HG02852 (cell line): ENCODE data around the gene SERPINA4.
"Not testable (repeated sequence)": the region's sequence is repeated elsewhere in the genome, so short reads cannot be mapped to it uniquely, and the experiment has no call there.

Experiments
- ATAC-seq: cut with Tn5 transposase; IDR thresholded peaks from one replicate; pipeline ENCODE4 v1.9.1; 2021; ENCODE audit warnings: mild to moderate bottlenecking, moderate library complexity; ENCODE audit not compliant: unreplicated experiment

The SERPINA4 gene

DNA sequence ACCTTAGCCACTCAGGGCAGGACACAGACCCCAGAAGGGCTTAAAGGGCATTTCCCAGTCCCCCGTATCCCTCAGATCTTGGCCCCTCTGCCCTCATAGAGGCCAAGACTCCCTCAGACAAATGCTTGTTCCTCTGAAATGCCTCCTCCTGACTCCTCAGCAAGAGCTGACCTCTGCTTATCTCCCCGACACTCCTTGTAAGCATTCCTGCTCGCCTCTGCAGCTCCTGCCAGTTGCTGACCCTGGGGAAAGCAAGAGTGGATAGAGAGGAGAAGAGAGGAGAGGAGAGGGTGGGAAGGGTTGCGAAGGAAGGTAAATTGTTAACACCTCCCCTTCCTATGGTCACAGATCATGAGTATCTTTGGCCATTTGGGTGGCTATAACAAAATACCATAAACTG, 27.1 kb downstream of the SERPINA4 start:
- ATAC-seq: no peak

DNA sequence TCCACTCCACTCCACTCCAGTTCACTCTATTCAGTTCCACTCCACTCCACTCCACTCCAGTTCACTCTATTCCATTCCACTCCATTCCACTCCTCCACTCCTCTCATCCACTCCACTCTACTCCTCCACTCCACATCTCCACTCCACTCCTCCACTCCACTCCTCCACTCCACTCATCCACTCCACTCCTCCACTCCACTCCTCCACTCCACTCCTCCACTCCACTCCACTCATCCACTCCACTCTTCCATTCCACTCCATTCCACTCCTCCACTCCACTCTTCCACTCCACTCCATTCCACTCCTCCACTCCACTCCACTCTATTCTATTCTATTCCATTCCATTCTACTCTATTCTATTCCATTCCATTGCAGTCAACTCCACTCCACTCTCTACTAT, 29.8 kb downstream of the SERPINA4 start:
- ATAC-seq: no peak

DNA sequence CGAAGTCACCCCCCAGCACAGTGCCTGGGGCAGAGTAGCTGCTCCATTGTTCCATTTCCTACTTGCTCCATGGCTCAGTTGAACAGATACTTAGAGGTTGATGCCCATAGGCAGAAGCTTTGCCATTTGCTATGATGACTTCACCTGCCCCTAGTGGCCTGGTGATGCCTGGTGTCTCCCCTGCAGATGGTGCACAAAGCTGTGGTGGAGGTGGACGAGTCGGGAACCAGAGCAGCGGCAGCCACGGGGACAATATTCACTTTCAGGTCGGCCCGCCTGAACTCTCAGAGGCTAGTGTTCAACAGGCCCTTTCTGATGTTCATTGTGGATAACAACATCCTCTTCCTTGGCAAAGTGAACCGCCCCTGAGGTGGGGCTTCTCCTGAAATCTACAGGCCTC, 30.6 kb downstream of the SERPINA4 start:
- ATAC-seq: no peak

DNA sequence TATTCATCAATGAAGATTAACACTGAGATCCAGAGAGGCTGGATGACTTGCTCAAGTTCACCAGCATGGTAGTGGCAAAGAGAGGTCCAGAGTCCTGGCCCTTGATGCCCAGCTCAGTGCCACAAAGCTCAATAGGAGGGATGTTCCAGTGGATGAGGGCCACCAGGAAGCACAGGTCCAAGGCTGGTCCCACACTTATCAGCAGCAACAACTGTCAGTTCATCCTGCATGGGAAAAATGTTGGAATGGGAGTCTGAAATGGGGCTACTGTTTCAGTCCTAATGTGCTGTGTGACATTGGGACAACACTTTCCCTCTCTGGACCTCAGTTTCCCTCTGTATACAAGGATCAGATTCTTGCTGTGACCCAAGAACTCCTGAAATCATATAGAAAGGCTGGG, 31.2 kb downstream of the SERPINA4 start:
- ATAC-seq: no peak

DNA sequence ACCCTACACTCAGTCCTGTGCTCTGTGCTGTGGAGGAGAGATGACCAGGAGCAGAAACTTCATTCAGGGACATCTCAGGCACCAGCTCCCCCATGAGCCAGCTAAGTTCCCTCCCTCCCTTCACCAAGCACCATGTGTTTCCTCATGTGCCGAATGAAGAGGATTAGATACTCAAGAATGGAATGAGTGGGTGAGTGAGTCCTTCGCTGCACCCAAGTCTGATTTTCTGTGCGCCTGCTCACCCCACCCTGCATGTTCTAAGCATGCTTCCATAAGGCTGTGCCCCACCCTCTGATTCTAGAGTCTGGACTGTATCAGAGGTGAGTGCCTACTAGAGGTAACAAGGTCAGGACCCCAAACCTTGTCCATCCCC, 32.1 kb downstream of the SERPINA4 start:
- no peak for ATAC-seq

DNA sequence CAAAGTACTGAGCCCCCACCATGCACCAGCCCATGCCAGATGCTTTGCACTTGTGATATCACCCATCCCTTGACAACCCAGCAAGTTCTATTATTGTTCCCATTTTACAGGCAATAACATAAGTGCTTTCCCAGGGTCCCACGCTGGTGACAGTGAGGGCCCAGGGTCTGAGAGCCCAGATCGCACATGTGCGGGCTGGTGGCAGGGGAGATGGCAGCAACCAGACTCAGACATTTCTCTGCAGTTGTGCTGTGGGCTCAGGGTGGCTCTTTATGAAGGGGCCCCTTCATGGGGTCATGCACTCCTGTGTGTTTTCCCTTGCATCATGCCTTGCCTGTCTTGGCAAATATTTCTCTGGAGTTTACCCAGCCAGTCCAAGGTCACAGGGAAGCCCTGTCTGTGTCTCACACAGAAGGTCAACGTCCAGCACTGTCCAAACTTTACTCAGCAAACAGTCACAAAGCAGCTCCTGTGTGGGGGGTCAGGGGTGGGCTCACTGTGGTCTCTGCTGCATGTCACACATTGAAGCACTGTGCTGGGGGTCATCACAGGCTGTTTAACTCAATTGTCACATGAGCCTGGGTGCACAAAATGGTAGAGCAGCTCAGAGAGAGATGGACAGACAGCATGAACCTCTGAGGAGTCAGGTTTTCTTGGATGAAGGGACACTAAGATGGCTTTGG, 32.6 kb downstream of the SERPINA4 start:
- ATAC-seq: no peak

DNA sequence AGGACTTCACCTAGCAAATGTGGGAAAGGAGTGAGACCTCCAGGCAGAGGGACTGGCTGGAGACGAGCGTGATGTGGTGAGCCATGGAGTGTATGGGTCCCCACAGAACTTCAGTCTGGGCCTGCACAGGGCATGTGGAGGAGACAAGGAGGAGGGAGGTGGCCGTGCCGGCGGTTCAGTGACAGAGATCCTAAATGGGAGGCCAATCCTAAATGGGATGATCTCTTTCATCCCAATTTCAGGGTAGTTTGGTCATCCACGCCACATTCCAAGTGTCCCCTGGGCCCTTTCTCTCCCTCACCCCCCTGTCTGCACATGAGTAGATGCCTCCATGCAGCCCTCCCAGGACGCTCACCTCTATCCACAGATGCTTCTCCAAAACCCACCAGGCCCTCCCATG, 33.2 kb downstream of the SERPINA4 start:
- no peak for ATAC-seq

DNA sequence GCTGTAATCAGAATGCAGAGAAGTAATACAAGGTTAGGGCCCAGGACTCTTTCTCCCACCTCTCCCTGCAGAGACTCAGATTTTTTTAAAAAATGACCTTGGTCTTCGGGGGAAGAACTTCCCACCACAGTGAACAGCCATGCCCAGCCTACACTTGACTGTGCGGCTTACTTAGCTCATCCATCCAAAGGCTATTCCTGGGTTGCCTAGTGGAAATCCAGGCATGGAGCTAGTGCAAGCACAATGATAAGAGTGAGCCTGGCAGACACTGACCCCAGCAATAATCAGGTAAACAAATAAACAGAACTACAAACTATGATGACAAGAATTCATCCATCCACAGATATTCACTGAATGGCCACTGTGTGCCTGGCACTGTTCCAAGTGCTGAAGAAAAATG, 34.7 kb downstream of the SERPINA4 start:
- ATAC-seq: no peak

DNA sequence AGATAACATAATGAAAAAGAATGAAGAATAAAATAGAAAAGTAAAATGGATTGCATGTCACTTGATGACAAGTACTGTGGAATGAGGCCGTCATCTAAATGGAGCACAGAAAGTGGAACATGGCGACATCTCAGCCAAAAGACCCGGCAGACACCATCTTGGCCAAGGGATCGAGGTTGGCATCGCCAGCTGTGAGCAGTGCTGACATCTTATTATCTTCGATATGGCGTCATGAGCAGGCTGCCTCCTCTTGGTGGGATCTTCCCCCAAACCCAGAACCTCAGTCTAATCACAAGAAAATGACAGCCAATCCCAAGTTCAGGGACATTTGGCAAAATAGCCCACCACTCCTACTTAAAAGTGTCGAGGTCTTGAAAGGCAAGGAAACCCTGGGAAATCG, 35.1 kb downstream of the SERPINA4 start:
- no peak for ATAC-seq

DNA sequence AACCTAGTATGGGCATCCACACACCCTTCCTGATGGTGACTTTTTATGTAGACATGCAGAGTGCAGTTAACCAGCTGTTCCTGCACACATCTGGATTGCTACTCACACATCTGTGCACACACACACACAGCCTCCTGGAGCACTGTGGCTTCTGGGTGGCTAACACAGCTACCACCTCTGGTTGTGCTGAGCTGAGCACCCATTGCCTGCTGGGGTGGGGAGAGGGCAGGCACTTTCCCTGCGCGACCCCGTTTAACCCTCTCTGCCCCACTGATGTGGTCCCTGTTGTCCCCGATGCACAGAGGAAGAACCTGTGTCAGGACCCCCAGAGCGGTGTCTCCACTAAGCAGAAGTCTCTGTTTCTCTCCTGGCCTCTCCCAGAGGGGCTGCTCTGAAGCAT, 36.5 kb downstream of the SERPINA4 start:
- no peak for ATAC-seq

DNA sequence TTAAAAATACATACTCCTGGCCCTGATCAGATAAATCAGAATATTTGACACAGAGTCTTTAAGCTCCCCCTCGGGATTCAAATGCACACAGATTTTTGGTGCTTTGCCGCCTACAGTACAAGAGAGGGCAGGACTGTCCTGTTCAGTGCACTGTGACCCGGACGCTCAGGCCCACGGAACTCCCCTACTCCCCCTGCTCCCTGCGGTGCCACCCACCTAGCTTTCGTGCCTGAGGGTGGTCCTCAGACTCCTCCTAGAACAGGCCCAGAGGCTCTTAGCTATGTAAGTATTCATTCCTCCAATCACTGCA, 37.2 kb downstream of the SERPINA4 start:
- ATAC-seq: no peak

DNA sequence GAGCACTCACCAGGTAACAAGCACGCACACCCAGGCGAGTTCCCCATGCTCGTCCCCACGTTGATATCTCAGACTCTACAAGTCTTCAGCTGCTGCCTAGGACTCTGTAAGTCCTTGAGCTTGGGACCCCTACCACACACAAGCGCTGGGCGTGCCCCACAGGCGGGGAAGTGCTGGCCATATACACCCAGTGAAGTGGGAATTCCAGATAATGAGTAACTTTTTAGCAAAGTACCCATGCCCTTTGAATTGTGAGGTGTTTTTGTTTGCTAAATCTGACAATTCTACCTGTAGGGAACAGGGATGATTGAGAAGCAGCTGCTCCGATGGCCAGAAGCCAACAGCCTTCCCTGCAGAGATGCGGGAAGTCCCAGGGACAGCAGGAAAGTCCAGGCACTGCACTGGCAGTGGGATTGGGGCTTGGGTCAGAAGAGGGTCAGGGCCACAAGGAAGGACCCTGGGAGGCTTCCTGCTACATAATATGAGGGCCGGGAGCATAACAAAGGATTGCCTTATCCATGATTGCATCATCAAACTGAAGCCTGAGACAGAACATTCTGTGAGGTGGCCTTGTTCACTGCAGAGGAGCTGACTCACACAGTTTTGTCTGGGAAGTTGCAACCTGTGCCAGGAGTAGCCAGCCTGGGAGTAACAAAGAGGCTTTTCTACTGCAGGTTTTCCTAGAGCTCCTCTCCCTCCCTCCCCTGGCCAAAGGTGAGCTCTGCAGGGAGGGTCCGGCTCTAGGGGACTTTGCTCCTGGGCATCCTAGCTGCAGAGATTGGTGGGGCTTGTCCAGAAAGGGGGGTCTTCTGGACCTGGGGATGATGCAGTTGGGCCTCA, 37.8 kb downstream of the SERPINA4 start:
- ATAC-seq: no peak

DNA sequence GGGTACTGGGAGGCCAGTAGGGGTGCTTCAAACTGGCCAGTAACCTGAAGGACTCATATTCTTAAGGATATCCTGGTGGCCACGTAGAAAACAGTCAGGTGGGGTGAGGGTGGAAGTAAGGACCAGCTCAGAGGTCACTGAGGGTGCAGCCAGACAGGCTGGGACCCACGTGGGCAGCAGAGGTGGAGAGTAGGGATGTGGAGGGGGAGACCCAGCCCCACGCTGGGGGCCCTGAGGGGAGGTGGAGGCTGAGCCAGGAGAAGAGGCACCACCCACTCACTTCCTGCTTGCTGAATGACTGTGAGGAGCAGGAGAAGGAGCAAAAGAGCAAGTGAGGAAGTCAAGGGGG, 38.4 kb downstream of the SERPINA4 start:
- ATAC-seq: no peak

DNA sequence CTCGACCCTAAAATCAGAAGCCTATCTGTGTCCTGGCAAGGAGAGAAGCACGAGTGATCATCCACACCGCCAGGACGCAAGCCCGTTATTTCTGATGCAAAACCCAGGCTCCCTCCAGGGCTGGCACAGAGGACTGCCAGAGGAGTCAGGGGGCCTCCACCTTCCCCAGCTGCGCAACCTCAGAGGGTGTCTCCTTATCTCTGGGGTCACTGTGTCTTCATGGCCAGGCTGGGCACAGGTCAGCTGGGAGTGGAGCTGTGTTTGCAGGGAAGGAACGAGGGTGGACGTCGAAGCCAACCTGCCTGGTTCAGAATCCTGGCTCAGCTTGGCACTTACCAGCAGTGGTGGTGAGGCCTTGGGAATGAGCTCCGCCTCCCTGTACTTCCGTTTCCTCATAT, 38.9 kb downstream of the SERPINA4 start:
- ATAC-seq: no peak

DNA sequence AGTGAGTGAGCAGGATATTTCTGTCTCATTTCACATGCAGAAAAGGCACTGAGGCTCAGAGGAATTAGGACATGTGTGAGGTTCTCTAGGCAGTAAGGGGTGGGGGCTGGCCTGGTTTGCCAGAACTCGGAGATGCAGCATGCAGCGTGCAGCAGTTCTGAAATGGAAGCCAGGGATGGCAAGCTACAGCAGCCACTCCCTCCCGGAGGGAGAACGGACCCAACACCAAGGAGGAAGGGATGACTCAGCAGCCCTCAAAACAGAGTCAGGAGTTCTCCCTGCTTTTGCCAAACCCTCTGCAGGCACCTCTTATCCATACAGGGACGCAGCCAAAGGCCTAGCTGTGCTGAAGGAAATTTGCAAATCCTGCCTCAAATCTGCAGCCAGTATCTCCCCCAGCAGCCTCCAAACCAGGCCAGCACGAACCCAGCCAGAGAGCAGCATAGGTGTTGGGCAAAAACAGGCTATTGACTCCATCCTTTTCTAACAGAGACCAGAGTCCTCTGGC, 40.7 kb downstream of the SERPINA4 start:
- no peak for ATAC-seq

DNA sequence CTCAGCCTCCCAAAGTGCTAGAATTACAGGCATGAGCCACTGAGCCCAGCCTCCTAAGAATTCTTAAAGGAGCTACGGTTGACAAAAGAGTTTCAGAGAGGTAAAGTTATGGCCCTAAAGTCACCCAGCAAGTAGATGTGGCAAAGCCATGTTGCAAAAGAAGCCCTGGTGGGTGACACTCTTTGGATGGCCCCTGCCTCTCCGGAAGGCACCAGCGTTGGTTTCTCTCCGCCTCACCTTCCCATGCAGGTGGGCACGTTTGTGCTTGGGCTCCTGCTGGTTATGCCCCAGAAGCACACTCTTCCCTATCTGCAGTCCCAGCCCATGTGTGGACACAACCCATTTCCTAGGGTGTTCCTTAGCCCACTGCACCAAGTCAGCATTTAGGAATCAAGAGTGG, 41.5 kb downstream of the SERPINA4 start:
- ATAC-seq: no peak

DNA sequence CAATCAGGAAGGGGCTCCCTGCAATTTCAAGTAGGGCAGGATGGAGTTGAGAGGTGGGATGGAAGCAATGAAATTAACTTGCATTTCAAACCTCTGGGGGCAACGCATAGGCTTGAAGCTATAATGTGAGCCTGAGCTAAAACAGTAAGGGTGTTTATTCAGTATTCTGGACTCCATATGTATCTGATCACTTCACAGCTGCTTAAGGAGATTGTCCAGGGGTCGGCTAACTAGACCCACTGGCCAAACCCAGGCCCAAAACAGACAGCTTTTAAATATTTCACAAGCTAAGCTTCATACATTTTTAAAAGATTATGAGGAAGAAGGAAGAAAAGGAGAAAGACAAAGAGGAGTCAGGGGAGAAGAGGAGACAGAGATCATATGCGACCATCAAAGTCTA, 44.1 kb downstream of the SERPINA4 start:
- no peak for ATAC-seq

DNA sequence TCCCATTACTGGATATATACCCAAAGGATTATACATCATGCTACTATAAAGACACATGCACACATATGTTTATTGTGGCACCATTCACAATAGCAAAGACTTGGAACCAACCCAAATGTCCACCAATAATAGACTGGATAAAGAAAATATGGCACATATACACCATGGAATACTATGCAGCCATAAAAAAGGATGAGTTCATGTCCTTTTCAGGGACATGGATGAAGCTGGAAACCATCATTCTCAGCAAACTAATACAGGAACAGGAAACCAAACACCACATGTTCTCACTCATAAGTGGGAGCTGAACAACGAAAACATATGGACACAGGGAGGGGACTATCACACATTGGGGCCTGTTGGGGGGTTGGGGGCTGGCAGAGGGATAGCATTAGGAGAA, 47.7 kb downstream of the SERPINA4 start:
- ATAC-seq: not testable (repeated sequence)

DNA sequence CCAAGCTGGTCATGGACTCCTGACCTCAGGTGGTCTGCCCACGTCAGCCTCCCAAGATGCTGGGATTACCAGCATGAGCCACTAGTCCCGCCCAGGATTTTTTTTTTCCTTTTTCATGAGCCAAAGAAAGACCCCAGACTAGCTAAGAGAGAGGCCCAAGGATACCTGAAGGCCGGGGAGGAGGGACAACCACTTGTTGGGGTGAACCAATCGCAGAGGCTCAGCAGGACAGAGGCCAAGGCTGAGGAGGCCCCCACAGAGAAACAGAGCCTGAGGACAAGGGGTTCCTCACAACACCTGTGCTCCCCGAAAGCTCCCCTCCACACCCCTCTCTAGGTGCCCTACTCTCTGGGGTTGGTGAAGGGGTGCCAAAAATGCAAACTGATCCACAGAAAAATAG, 49.9 kb downstream of the SERPINA4 start:
- ATAC-seq: no peak

DNA sequence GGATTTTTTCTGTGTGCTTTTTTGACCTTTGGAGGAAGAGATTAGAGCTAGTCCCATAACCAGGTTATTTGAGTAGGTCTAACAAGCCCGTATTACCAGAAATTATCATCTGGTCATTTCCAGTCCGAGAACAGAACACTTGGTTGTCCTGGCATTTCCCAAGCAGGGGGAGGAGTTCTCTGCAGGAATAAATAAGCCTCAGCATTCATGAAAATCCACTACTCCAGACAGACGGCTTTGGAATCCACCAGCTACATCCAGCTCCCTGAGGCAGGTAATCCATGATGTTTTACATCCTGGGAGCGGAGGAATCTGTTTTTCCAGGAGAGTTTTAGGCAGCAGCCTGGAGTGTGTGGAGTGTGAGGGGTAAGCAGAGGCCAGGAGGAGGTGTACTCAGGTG, 50.9 kb downstream of the SERPINA4 start, which contains the start of gene SERPINA3:
Gene SERPINA3 (plus strand): TSS at position 218 of the 400 bp plus-strand sequence. CDS start 2,051 bp downstream, outside the sequence.
- ATAC-seq: no peak

DNA sequence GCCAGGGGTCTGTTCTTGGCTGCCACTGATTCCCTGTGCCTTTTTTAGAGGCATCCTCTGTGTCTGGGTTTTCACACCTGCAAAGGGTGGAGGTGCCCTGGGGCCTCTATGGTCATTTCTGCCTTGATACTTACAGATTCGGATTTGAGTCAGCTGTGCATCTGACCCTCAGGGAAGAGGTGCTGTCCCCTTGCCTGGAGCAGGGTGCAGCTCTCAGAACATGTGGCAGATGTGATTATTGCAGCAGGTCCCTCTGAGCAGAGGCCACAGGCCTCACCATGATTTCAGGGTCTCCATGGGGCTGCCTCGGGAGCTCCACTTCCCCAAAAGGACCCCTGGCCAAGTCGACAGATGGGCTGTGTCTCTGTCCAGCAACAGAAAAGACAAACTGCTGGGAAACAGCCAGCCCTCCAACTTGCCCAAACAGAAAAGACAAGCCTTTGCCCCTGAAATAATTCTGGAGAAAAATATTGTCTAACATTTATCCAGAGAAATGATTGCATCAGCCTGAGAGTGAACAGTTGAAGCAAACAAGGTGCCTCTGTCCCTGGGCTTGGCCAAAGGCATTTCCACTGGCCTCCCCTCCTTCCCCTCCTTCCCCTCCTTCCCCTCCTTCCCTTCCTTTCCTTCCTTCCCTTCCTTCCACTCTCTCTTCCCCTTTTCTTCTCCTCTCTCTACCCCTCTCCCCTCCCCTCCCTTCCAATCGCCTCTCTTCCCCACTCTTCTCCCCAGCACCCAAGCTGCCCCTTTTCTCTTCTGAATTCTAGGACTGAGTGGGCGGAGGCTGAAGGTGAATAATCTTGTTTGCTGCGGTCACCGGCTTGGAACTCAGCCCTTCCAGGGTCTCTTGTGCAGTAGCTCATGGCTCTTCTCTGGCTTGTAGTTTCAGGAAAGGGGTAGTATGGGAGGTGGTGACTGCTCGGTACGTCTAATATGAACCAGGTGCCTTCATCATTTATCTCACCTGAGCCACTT, 51.6 kb downstream of the SERPINA4 start:
- no peak for ATAC-seq
